Neural cell (in vitro differentiated cells): ENCODE results near the gene NDUFA8.

Experiments used
- EZH2 ChIP-seq: fragments of 200-600, 300-800 bp; shearing (Covaris generic), sonication (generic); IDR thresholded peaks from 2 replicates; pipeline ENCODE4 v1.6.1; 2014; ENCODE audit warnings: antibody characterized with exemption, low read length, borderline replicate concordance, mild to moderate bottlenecking; ENCODE audit not compliant: insufficient read depth, poor library complexity, severe bottlenecking
- TF ChIP-seq, protein P1 (sequence below): fragments of 450-650 bp; IDR thresholded peaks from 2 replicates; pipeline ENCODE4 v1.5.1; 2014; ENCODE audit warnings: antibody characterized with exemption, mild to moderate bottlenecking, moderate library complexity; ENCODE audit not compliant: poor library complexity, severe bottlenecking

DNA sequence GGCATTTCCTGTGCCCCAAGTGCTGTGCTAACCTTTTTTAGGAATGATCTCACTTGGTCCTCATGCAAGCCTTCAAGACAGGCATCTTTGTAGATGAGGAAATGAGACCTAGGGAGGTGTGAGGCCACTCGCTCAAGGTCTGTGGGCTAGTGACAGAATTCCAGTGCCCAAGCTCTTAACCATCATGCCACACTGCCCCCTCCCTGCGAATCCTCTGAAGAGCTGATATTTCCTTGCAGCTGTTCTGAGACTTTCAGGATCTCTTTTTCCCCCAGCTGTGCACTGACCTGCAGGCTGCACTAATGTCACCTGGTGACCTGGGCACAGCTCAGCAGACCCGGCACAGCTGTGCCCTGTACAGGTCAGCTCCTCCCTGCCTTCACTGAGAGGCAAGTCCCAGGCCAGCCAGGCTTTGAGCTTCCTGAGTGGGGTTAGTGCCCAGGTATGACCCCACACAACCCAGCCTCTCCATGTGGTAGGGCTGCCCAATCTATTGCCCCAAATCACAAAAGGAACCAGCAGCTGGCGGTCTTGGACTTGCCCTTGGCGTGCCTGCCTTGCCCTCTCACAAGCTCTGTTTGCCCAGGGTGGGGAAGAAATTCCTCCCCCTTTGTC, 32.8 kb upstream of the NDUFA8 start:
- TF ChIP-seq, protein P1, sequence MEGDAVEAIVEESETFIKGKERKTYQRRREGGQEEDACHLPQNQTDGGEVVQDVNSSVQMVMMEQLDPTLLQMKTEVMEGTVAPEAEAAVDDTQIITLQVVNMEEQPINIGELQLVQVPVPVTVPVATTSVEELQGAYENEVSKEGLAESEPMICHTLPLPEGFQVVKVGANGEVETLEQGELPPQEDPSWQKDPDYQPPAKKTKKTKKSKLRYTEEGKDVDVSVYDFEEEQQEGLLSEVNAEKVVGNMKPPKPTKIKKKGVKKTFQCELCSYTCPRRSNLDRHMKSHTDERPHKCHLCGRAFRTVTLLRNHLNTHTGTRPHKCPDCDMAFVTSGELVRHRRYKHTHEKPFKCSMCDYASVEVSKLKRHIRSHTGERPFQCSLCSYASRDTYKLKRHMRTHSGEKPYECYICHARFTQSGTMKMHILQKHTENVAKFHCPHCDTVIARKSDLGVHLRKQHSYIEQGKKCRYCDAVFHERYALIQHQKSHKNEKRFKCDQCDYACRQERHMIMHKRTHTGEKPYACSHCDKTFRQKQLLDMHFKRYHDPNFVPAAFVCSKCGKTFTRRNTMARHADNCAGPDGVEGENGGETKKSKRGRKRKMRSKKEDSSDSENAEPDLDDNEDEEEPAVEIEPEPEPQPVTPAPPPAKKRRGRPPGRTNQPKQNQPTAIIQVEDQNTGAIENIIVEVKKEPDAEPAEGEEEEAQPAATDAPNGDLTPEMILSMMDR, result no peak
- no peak for TF ChIP-seq EZH2
